IMR-90 (cell line): ENCODE measurements around the gene ROR2. TPM values are rescaled to one million over a fixed set of nuclear protein-coding genes. Genes with fewer than 3 reads are reported as not detected.

Experiments used
- ATAC-seq: fragments of 200-7000 bp; cut with Tn5 transposase; 2 replicates; pipeline ENCODE4 v1.9.1; 2020; ENCODE audit warnings: low read depth, mild to moderate bottlenecking, moderate library complexity
- BruUV-seq: library from RNA; stranded (reverse); fragments of 400-500 nt; replicated peaks from 2 replicates; lab custom pipeline; 2021; lab: Mats Ljungman, UMichigan
- CTCF ChIA-PET: fragments of 300-600 bp; formaldehyde crosslinking; extraction: SDS; loops from one replicate; lab custom pipeline; 2021; ENCODE audit warnings: antibody characterized with exemption; lab: Yijun Ruan, JAX
- POLR2A ChIA-PET: fragments of 300-600 bp; sonication (Branson Sonifier 250); formaldehyde crosslinking; loops from one replicate; lab custom pipeline; 2022; ENCODE audit warnings: antibody characterized with exemption; ENCODE audit not compliant: unreplicated experiment; lab: Charles Lee
- DNase-seq: peaks from one replicate; pipeline ENCODE4 v3.0.0; 2013
- H2AFZ ChIP-seq: replicated peaks from 2 replicates; pipeline ENCODE3; 2013; ENCODE audit warnings: low read length, mild to moderate bottlenecking; ENCODE audit not compliant: poor library complexity
- H2AK5ac ChIP-seq: 2 replicates; pipeline ENCODE4 v1.6.1; 2013; ENCODE audit warnings: low read depth, low read length, inconsistent platforms
- H2AK9ac ChIP-seq: replicated peaks from 2 replicates; pipeline ENCODE3; 2013; ENCODE audit warnings: mild to moderate bottlenecking, low read depth, low read length, moderate library complexity; ENCODE audit not compliant: poor library complexity
- H2BK120ac ChIP-seq: 2 replicates; pipeline ENCODE4 v1.6.1; 2013; ENCODE audit warnings: low read depth, low read length, inconsistent platforms
- H2BK15ac ChIP-seq: 3 replicates; pipeline ENCODE4 v1.6.1; 2013; ENCODE audit warnings: low read depth, low read length, inconsistent platforms
- H2BK20ac ChIP-seq: 2 replicates; pipeline ENCODE4 v1.6.1; 2013; ENCODE audit warnings: low read depth, mild to moderate bottlenecking, inconsistent platforms, low read length, moderate library complexity
- H2BK5ac ChIP-seq: 2 replicates; pipeline ENCODE4 v1.6.1; 2013; ENCODE audit warnings: mild to moderate bottlenecking, low read depth, low read length, inconsistent platforms; ENCODE audit not compliant: poor library complexity, severe bottlenecking
- H3K14ac ChIP-seq: replicated peaks from 2 replicates; pipeline ENCODE4 v1.6.1; 2013; ENCODE audit warnings: low read depth, low read length, inconsistent platforms
- H3K18ac ChIP-seq: 2 replicates; pipeline ENCODE4 v1.6.1; 2013; ENCODE audit warnings: low read depth, low read length, control low read depth
- H3K23ac ChIP-seq: 2 replicates; pipeline ENCODE4 v1.6.1; 2013; ENCODE audit warnings: low read depth, low read length, inconsistent platforms
- H3K27ac ChIP-seq: 2 replicates; pipeline ENCODE4 v1.5.1; 2013; ENCODE audit warnings: mild to moderate bottlenecking, control low read depth, low read length; ENCODE audit not compliant: insufficient read depth
- H3K27me3 ChIP-seq: 2 replicates; pipeline ENCODE4 v1.6.1; 2013; ENCODE audit warnings: low read length; ENCODE audit not compliant: control insufficient read depth, insufficient read depth
- H3K36me3 ChIP-seq: 2 replicates; pipeline ENCODE4 v1.6.1; 2013; ENCODE audit warnings: low read length, mixed read lengths; ENCODE audit not compliant: control insufficient read depth, insufficient read depth
- H3K4ac ChIP-seq: 2 replicates; pipeline ENCODE4 v1.6.1; 2013; ENCODE audit warnings: low read depth, low read length, inconsistent platforms
- H3K4me1 ChIP-seq: 2 replicates; pipeline ENCODE4 v1.6.1; 2013; ENCODE audit warnings: low read length, mixed read lengths; ENCODE audit not compliant: control insufficient read depth, insufficient read depth
- H3K4me2 ChIP-seq: 2 replicates; pipeline ENCODE4 v1.6.1; 2013; ENCODE audit warnings: low read depth, mild to moderate bottlenecking, control low read depth, low read length, moderate library complexity
- H3K4me3 ChIP-seq: 2 replicates; pipeline ENCODE4 v1.5.1; 2013; ENCODE audit warnings: low read depth, mild to moderate bottlenecking, control low read depth, low read length, moderate library complexity; ENCODE audit not compliant: insufficient read depth
- H3K56ac ChIP-seq: 2 replicates; pipeline ENCODE4 v1.6.1; 2013; ENCODE audit warnings: low read length, inconsistent platforms; ENCODE audit not compliant: insufficient read depth; ENCODE audit errors: extremely low read depth
- H3K79me1 ChIP-seq, 2 experiments: 2 replicates each; pipeline ENCODE4 v1.6.1; 2013; ENCODE audit warnings: low read length in 2 of 2, inconsistent platforms in 1 of 2, low read depth in 1 of 2
- H3K9ac ChIP-seq: 2 replicates; pipeline ENCODE4 v1.6.1; 2013; ENCODE audit warnings: low read depth, low read length, control low read depth
- H3K9me1 ChIP-seq: 2 replicates; pipeline ENCODE4 v1.6.1; 2013; ENCODE audit warnings: low read length, inconsistent platforms; ENCODE audit not compliant: insufficient read depth
- H3K9me3 ChIP-seq: 2 replicates; pipeline ENCODE4 v1.6.1; 2013; ENCODE audit warnings: low read length; ENCODE audit not compliant: control insufficient read depth, insufficient read depth
- H4K20me1 ChIP-seq: 2 replicates; pipeline ENCODE4 v1.6.1; 2013; ENCODE audit warnings: low read length, inconsistent platforms; ENCODE audit not compliant: insufficient read depth
- H4K5ac ChIP-seq: 2 replicates; pipeline ENCODE4 v1.6.1; 2013; ENCODE audit warnings: mild to moderate bottlenecking, low read depth, low read length, control low read depth
- H4K8ac ChIP-seq, 2 experiments: 2 replicates each; pipeline ENCODE4 v1.6.1; 2013; ENCODE audit warnings: low read depth in 2 of 2, low read length in 2 of 2, control low read depth in 1 of 2, inconsistent platforms in 1 of 2
- H4K91ac ChIP-seq: 2 replicates; pipeline ENCODE4 v1.6.1; 2013; ENCODE audit warnings: low read depth, low read length, inconsistent platforms; ENCODE audit not compliant: insufficient read depth
- BHLHE40 ChIP-seq: fragments of 150-350 bp; IDR thresholded peaks from 2 replicates; pipeline ENCODE4 v1.6.1; 2016; ENCODE audit warnings: mild to moderate bottlenecking, low read depth, low read length
- CEBPB ChIP-seq: IDR thresholded peaks from 2 replicates; pipeline ENCODE4 v1.6.1; 2012; ENCODE audit warnings: low read depth, low read length, improper control_type of control experiment
- ELK1 ChIP-seq: fragments of 150-350 bp; IDR thresholded peaks from 2 replicates; pipeline ENCODE4 v1.6.1; 2016; ENCODE audit warnings: low read depth, mild to moderate bottlenecking, low read length, moderate library complexity, borderline replicate concordance
- FOS ChIP-seq: fragments of 150-350 bp; IDR thresholded peaks from 2 replicates; pipeline ENCODE4 v1.6.1; 2016; ENCODE audit warnings: low read depth, low read length
- MAFK ChIP-seq: IDR thresholded peaks from 2 replicates; pipeline ENCODE4 v1.6.1; 2012; ENCODE audit warnings: low read depth, low read length, improper control_type of control experiment
- MXI1 ChIP-seq: IDR thresholded peaks from 2 replicates; pipeline ENCODE4 v1.6.1; 2012; ENCODE audit warnings: low read depth, mild to moderate bottlenecking, low read length, moderate library complexity, borderline replicate concordance
- NFE2L2 ChIP-seq: fragments of 150-350 bp; IDR thresholded peaks from 2 replicates; pipeline ENCODE4 v1.6.1; 2016; ENCODE audit warnings: low read depth, mild to moderate bottlenecking, low read length
- RAD21 ChIP-seq: IDR thresholded peaks from 2 replicates; pipeline ENCODE4 v1.6.1; 2012; ENCODE audit warnings: low read length, improper control_type of control experiment
- RCOR1 ChIP-seq: IDR thresholded peaks from 2 replicates; pipeline ENCODE4 v1.6.1; 2012; ENCODE audit warnings: mild to moderate bottlenecking, low read length, improper control_type of control experiment; ENCODE audit not compliant: insufficient replicate concordance
- WGBS, 2 experiments: methylation state at CpG; one replicate each; pipeline versions ENCODE4 v1.1.5 to v1.1.7; 2013; ENCODE audit warnings: missing lambda C conversion rate in 2 of 2; ENCODE audit not compliant: insufficient read length in 1 of 2; ENCODE audit errors: extremely low coverage in 2 of 2; 5-methylcytosine and 5-hydroxymethylcytosine counted together
- dilution Hi-C: fragments of 300-500 bp; cut with HindIII; formaldehyde crosslinking; loops from one replicate; pipeline ENCODE4 v1.14.3; 2018; ENCODE audit warnings: low sequenced_read_pairs; ENCODE audit not compliant: unreplicated experiment
- in situ Hi-C: fragments of 300-500 bp; cut with MboI; formaldehyde crosslinking; loops from 3 replicates; pipeline ENCODE4 v1.14.3; 2019; ENCODE audit warnings: low sequenced_read_pairs, inconsistent platforms, mixed read lengths
- intact Hi-C: fragments of 100-400 bp; cut with micrococcal nuclease; formaldehyde crosslinking; loops from 2 replicates; pipeline ENCODE4 v1.10.0; 2022
- polyA plus RNA-seq, 3 experiments: library from polyadenylated mRNA; depleted of rRNA; stranded (reverse); fragments of >200 nt; gene quantifications; 2 replicates each; pipeline ENCODE4 v1.2.3, GENCODE V29; 2012; ENCODE audit warnings: low replicate concordance in 1 of 3
- total RNA-seq: library from RNA; depleted of rRNA; stranded (reverse); fragments of >200 nt; gene quantifications from 2 replicates; pipeline ENCODE4 v1.2.3, GENCODE V29; 2012

ROR2 gene
- total and polyA plus RNA-seq, 2 of the 4 experiments (the other 2 are of a cell fraction) = 2.3 to 4.8 TPM

GRCh38 chr9:91516777-91517176 lies 433.3 kb downstream of the ROR2 start:
- ChIA-PET CTCF (no interaction called here), POLR2A (no interaction called here)
- no peak for ATAC-seq
- H3K56ac ChIP-seq = no peak overlapping the region
- no peaks in the 10 kb centered on the region for H3K9me1 ChIP-seq
- no peak overlapping the region for H2BK5ac ChIP-seq
- no peak overlapping the region for H4K91ac ChIP-seq
- H2BK20ac ChIP-seq = no peak overlapping the region
- H3K4me3 ChIP-seq = no peak overlapping the region
- H2AFZ ChIP-seq = no peak overlapping the region
- no peak overlapping the region for H3K14ac ChIP-seq
- no peaks in the 10 kb centered on the region for H3K27me3 ChIP-seq
- H3K23ac ChIP-seq = no peak overlapping the region
- no CpG with 5 or more reads among the region's 5 CpGs for WGBS, 2 experiments
- DNase-seq = no peak
- intact Hi-C loops = no loop called here
- no peak overlapping the region for H3K18ac ChIP-seq
- H3K4me2 ChIP-seq = no peak overlapping the region
- H3K9me3 ChIP-seq = peaks cover 2% of the 10 kb centered on the region; the same call in 1 of the 2 replicates
- H4K5ac ChIP-seq = no peak overlapping the region
- H2BK120ac ChIP-seq = no peak overlapping the region
- no peaks in the 10 kb centered on the region for H3K4me1 ChIP-seq
- in situ Hi-C loops = no loop called here
- H2AK9ac ChIP-seq = no peak overlapping the region
- H2BK15ac ChIP-seq = no peak overlapping the region
- no peaks in the 10 kb centered on the region for H3K79me1 ChIP-seq
- H4K20me1 ChIP-seq = no peaks in the 10 kb centered on the region
- no peak overlapping the region for H3K27ac ChIP-seq
- TF ChIP-seq CEBPB (no peak), ELK1 (no peak), MAFK (no peak), RCOR1 (no peak), BHLHE40 (no peak), NFE2L2 (no peak), MXI1 (no peak), RAD21 (no peak), FOS (no peak)
- H3K4ac ChIP-seq = no peak overlapping the region
- no peak overlapping the region for H2AK5ac ChIP-seq
- no peaks in the 10 kb centered on the region for H3K36me3 ChIP-seq
- no peak overlapping the region for H4K8ac ChIP-seq
- H3K9ac ChIP-seq = no peak overlapping the region
- BruUV-seq = no TSS peak
- dilution Hi-C loops = loop anchor here (25.0 kb wide), 1 partner anchor 146 kb away; no protein-coding TSS in a partner anchor
